H1 (cell line): ENCODE results near the gene SPG11. TPM values are rescaled to one million over a fixed set of nuclear protein-coding genes. Genes with fewer than 3 reads are reported as not detected.

ENCODE experiments used
- CTCF ChIA-PET: fragments of 300-600 bp; sonication (Branson Sonifier 250); formaldehyde crosslinking; loops from one replicate; lab custom pipeline; 2021; ENCODE audit not compliant: partially characterized antibody; lab: Charles Lee
- POLR2A ChIA-PET: fragments of 300-600 bp; sonication (Branson Sonifier 250); formaldehyde crosslinking; loops from one replicate; lab custom pipeline; 2021; ENCODE audit warnings: inconsistent platforms; ENCODE audit not compliant: partially characterized antibody; lab: Charles Lee
- DNase-seq, 2 experiments: peaks; one replicate each; pipeline versions ENCODE4 v3.0.0 to v3.0.0-alpha.2; 2010 to 2022; ENCODE audit warnings: low spot score in 2 of 2, low read depth in 1 of 2, mixed read lengths in 1 of 2
- FAIRE-seq: peaks from 2 replicates; lab custom pipeline; 2011; peaks lifted over from hg19 to GRCh38; lab: Jason Lieb, UNC
- H2AFZ ChIP-seq: 2 replicates; pipeline ENCODE4 v1.8.1; 2012; ENCODE audit warnings: low read length, inconsistent platforms
- H2AK5ac ChIP-seq: 2 replicates; pipeline ENCODE4 v1.6.1; 2013; ENCODE audit warnings: low read depth, low read length
- H2BK120ac ChIP-seq: replicated peaks from 2 replicates; pipeline ENCODE3; 2013; ENCODE audit warnings: low read depth, low read length, inconsistent platforms
- H2BK12ac ChIP-seq: 2 replicates; pipeline ENCODE4 v1.6.1; 2013; ENCODE audit warnings: low read depth, low read length
- H2BK15ac ChIP-seq: 2 replicates; pipeline ENCODE4 v1.6.1; 2013; ENCODE audit warnings: low read length
- H2BK20ac ChIP-seq: 2 replicates; pipeline ENCODE4 v1.6.1; 2013; ENCODE audit warnings: low read length
- H2BK5ac ChIP-seq: 2 replicates; pipeline ENCODE4 v1.6.1; 2013; ENCODE audit warnings: low read depth, low read length
- H3K14ac ChIP-seq: 2 replicates; pipeline ENCODE4 v1.6.1; 2013; ENCODE audit warnings: inconsistent platforms; ENCODE audit not compliant: insufficient read length
- H3K18ac ChIP-seq: 2 replicates; pipeline ENCODE4 v1.6.1; 2013; ENCODE audit warnings: low read length; ENCODE audit errors: extremely low read depth
- H3K23ac ChIP-seq: 2 replicates; pipeline ENCODE4 v1.6.1; 2013; ENCODE audit warnings: inconsistent platforms; ENCODE audit not compliant: insufficient read length
- H3K23me2 ChIP-seq: 2 replicates; pipeline ENCODE4 v1.6.1; 2013; ENCODE audit warnings: low read depth, low read length
- H3K27ac ChIP-seq: 2 replicates; pipeline ENCODE4 v1.6.1; 2011; ENCODE audit warnings: low read depth, low read length, inconsistent platforms
- H3K27me3 ChIP-seq, 4 experiments: replicated peaks in 1 of 4; 1 replicate in 1 of 4; 2 replicates in 3 of 4; pipeline versions ENCODE4 v1.6.1 to v1.8.1; 2011 to 2013; ENCODE audit warnings: low read length in 3 of 4, mild to moderate bottlenecking in 3 of 4, inconsistent platforms in 2 of 4, mixed read lengths in 2 of 4, moderate library complexity in 1 of 4; ENCODE audit not compliant: control insufficient read depth in 3 of 4, insufficient read depth in 3 of 4; ENCODE audit errors: extremely low read depth in 1 of 4
- H3K36me3 ChIP-seq, 4 experiments: 2 replicates each; pipeline versions ENCODE4 v1.6.1 to v1.8.1; 2011 to 2013; ENCODE audit warnings: mild to moderate bottlenecking in 4 of 4, low read length in 3 of 4, moderate library complexity in 2 of 4, control low read depth in 1 of 4, inconsistent platforms in 1 of 4; ENCODE audit not compliant: insufficient read depth in 4 of 4, control insufficient read depth in 2 of 4
- H3K4ac ChIP-seq: replicated peaks from 2 replicates; pipeline ENCODE3; 2013; ENCODE audit warnings: low read length, low read depth, mixed read lengths, inconsistent platforms; ENCODE audit not compliant: insufficient read length
- H3K4me1 ChIP-seq, 4 experiments: replicated peaks in 1 of 4; 1 replicate in 1 of 4; 2 replicates in 3 of 4; pipeline versions ENCODE4 v1.6.1 to v1.8.1; 2011 to 2013; ENCODE audit warnings: low read length in 3 of 4, inconsistent platforms in 2 of 4, mixed read lengths in 1 of 4; ENCODE audit not compliant: insufficient read depth in 4 of 4, control insufficient read depth in 3 of 4
- H3K4me2 ChIP-seq, 2 experiments: 2 replicates each; pipeline versions ENCODE4 v1.6.1 to v1.8.1; 2011 to 2013; ENCODE audit warnings: low read depth in 2 of 2, low read length in 2 of 2, control low read depth in 1 of 2, inconsistent platforms in 1 of 2, mild to moderate bottlenecking in 1 of 2; ENCODE audit not compliant: insufficient read depth in 1 of 2
- H3K4me3 ChIP-seq, 4 experiments: fragments of 200-600, 300-600 bp in 1 of 4; sonication (generic), shearing (Covaris generic), sonication (Bioruptor Twin) in 1 of 4; 2 replicates each; pipeline versions ENCODE4 v1.5.1 to v1.8.1; 2011 to 2016; ENCODE audit warnings: low read length in 4 of 4, low read depth in 3 of 4, control low read depth in 2 of 4, inconsistent platforms in 2 of 4, mild to moderate bottlenecking in 2 of 4, mixed read lengths in 1 of 4, moderate library complexity in 1 of 4; ENCODE audit not compliant: insufficient read depth in 2 of 4; ENCODE audit errors: extremely low read depth in 1 of 4
- H3K56ac ChIP-seq: replicated peaks from 2 replicates; pipeline ENCODE3; 2013; ENCODE audit warnings: low read depth, mild to moderate bottlenecking, mixed read lengths, low read length, inconsistent platforms; ENCODE audit not compliant: insufficient read length
- H3K79me1 ChIP-seq: 2 replicates; pipeline ENCODE4 v1.6.1; 2013; ENCODE audit warnings: low read depth, low read length, control low read depth
- H3K79me2 ChIP-seq, 2 experiments: 2 replicates each; pipeline versions ENCODE4 v1.6.1 to v1.8.1; 2012 to 2013; ENCODE audit warnings: low read length in 2 of 2, mild to moderate bottlenecking in 2 of 2, inconsistent platforms in 1 of 2; ENCODE audit not compliant: insufficient read depth in 2 of 2, control insufficient read depth in 1 of 2
- H3K9ac ChIP-seq, 4 experiments: replicated peaks in 1 of 4; 1 replicate in 1 of 4; 2 replicates in 3 of 4; pipeline versions ENCODE4 v1.6.1 to v1.8.1; 2011 to 2013; ENCODE audit warnings: low read depth in 3 of 4, low read length in 3 of 4, control low read depth in 2 of 4, mild to moderate bottlenecking in 2 of 4, moderate library complexity in 2 of 4, inconsistent platforms in 1 of 4; ENCODE audit errors: extremely low read depth in 1 of 4
- H3K9me3 ChIP-seq, 2 experiments: 2 replicates each; pipeline versions ENCODE4 v1.6.1 to v1.8.1; 2012 to 2013; ENCODE audit warnings: mild to moderate bottlenecking in 2 of 2, moderate library complexity in 2 of 2, control low read depth in 1 of 2, inconsistent platforms in 1 of 2, low read depth in 1 of 2, low read length in 1 of 2, mixed read lengths in 1 of 2; ENCODE audit not compliant: insufficient read depth in 2 of 2
- H4K20me1 ChIP-seq, 2 experiments: replicated peaks in 1 of 2; 2 replicates each; pipeline versions ENCODE3 to v1.8.1; 2011 to 2013; ENCODE audit warnings: inconsistent platforms in 2 of 2, low read length in 2 of 2, mild to moderate bottlenecking in 1 of 2; ENCODE audit not compliant: insufficient read depth in 2 of 2, control insufficient read depth in 1 of 2
- H4K5ac ChIP-seq: 2 replicates; pipeline ENCODE4 v1.6.1; 2013; ENCODE audit warnings: low read length, low read depth, mixed read lengths, inconsistent platforms; ENCODE audit not compliant: insufficient read length
- H4K8ac ChIP-seq: 2 replicates; pipeline ENCODE4 v1.8.0; 2013; ENCODE audit warnings: mild to moderate bottlenecking, moderate library complexity, low read length, inconsistent platforms; ENCODE audit not compliant: insufficient read depth; ENCODE audit errors: extremely low read depth
- H4K91ac ChIP-seq: replicated peaks from 2 replicates; pipeline ENCODE3; 2013; ENCODE audit warnings: low read length, mixed read lengths, inconsistent platforms; ENCODE audit not compliant: insufficient read length
- ATF3 ChIP-seq: IDR thresholded peaks from 2 replicates; pipeline ENCODE4 v1.6.1; 2011; ENCODE audit warnings: low read depth, mild to moderate bottlenecking, low read length; ENCODE audit not compliant: insufficient read depth
- BCL11A ChIP-seq, 2 experiments: IDR thresholded peaks; one replicate each; pipeline ENCODE4 v1.6.1; 2011; ENCODE audit warnings: low read depth in 2 of 2, low read length in 2 of 2, mild to moderate bottlenecking in 2 of 2
- GTF2F1 ChIP-seq: IDR thresholded peaks from 2 replicates; pipeline ENCODE4 v1.6.1; 2012; ENCODE audit warnings: low read depth, low read length, improper control_type of control experiment, borderline replicate concordance
- JUN ChIP-seq: IDR thresholded peaks from 2 replicates; pipeline ENCODE4 v1.6.1; 2011; ENCODE audit warnings: low read depth, mild to moderate bottlenecking, improper control_type of control experiment, low read length
- RBBP5 ChIP-seq: IDR thresholded peaks from 2 replicates; pipeline ENCODE4 v1.7.1; 2012; ENCODE audit warnings: low read depth, mild to moderate bottlenecking, inconsistent platforms, low read length, moderate library complexity, borderline replicate concordance
- SIN3A ChIP-seq, 2 experiments: IDR thresholded peaks in 1 of 2; conservative IDR thresholded peaks in 1 of 2; 2 replicates each; pipeline ENCODE4 v1.6.1; 2011 to 2012; ENCODE audit warnings: low read length in 2 of 2, improper control_type of control experiment in 1 of 2, low read depth in 1 of 2, mild to moderate bottlenecking in 1 of 2
- TAF1 ChIP-seq: IDR thresholded peaks from 2 replicates; pipeline ENCODE4 v1.6.1; 2011; ENCODE audit warnings: mild to moderate bottlenecking, low read depth, low read length
- TAF7 ChIP-seq: optimal IDR thresholded peaks from 2 replicates; pipeline ENCODE3; 2011; ENCODE audit warnings: low read depth, mild to moderate bottlenecking, inconsistent platforms, low read length, moderate library complexity, borderline replicate concordance
- WGBS, 2 experiments: shearing (Covaris generic) in 1 of 2; methylation state at CpG; one replicate each; pipeline versions ENCODE4 v1.1.6 to v1.1.7; 2013 to 2015; ENCODE audit warnings: low lambda C conversion rate in 2 of 2, mixed read lengths in 2 of 2, inconsistent platforms in 1 of 2, low coverage in 1 of 2, missing lambda C conversion rate in 1 of 2; ENCODE audit not compliant: insufficient replicate concordance in 2 of 2, insufficient coverage in 1 of 2, insufficient read length in 1 of 2; ENCODE audit errors: extremely low coverage in 1 of 2, missing lambda C conversion rate in 1 of 2; 5-methylcytosine and 5-hydroxymethylcytosine counted together
- polyA plus RNA-seq, 7 experiments: library from polyadenylated mRNA; depleted of rRNA in 3 of 7; stranded (reverse) in 5 of 7; unstranded in 2 of 7; fragments of >200 nt in 5 of 7; fragments of 200-250 nt in 2 of 7; gene quantifications; 1 replicate in 5 of 7; 2 replicates in 1 of 7; 4 replicates in 1 of 7; pipeline versions ENCODE4 v1.2.1 to v1.2.3, GENCODE V29; 2011 to 2013; ENCODE audit warnings: missing spikeins in 2 of 7, mixed read lengths in 2 of 7
- total RNA-seq: library from RNA; stranded (reverse); fragmentation: NEBNext Ultra II Directional; extraction: Animal tissue kit (Norgen Biotek cat#: 25700); gene quantifications from 2 replicates; pipeline ENCODE4 v1.2.1, GENCODE V29; 2021
- TF ChIP-seq, protein P1 (sequence below): IDR thresholded peaks from 2 replicates; pipeline ENCODE4 v1.6.1; 2012; ENCODE audit warnings: low read length, inconsistent platforms

Gene SPG11
- total and polyA plus RNA-seq, 2 of the 8 experiments (the other 6 are each of a cell fraction or from before 2014, with no cell fraction given) = 37.1 to 38.6 TPM

DNA sequence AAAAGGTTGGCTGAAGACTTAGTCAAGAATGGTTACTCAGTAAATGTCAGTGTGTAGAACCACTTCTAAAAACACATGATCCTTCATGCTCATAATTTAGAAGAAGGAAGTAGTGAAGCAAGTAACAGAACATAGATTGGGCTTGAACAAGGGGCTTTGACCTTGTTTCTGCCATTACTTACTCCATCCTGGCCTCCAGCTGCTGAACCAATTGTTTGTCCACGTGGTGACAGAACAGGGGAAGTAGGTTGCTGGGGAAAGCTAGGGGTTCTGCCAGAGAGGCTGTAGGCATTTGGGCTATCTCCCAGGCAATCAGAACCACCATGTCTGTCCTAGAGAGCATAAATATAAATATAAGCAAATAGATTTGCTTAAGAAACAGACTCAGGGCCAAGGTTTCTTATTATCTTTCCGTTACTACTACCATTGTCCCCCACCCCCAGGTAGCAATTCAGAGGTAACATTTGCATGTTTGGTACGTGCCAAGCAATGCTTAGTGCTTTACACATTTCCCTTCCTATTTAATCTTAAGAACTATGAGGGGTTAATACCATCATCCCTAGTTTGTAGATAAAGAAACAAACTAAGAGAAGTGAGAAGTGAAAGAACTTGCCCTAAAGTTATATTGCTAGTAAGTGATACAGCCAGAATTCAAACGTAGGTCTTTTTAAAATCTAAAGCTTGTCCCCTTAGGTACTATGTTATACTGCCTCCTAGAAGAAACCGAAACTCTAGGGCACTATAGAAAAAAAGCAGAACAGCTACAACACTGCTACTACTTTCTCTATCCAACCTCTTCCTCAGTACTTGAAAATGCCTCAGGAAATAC is 3.0 kb upstream of the SPG11 start:
- POLR2A ChIA-PET = interaction anchor here (1.1 to 1.8 kb wide), 5 partner anchors 11 to 63 kb away, joined by 3 to 7 read pairs (median 5); partner anchors contain the start of genes B2M and PATL2
- TF ChIP-seq RBBP5 = no peak
- TF ChIP-seq SIN3A (conservative IDR thresholded peaks at IDR 0.05 in 1 of 2, IDR thresholded peaks at IDR 0.05 in 1 of 2; ENCODE audit: low read depth in 1 of 2, low read length in 2 of 2) = no peak
- no peak for TF ChIP-seq GTF2F1
- no peak for TF ChIP-seq JUN
- no peak for TF ChIP-seq TAF1
- TF ChIP-seq, protein P1, sequence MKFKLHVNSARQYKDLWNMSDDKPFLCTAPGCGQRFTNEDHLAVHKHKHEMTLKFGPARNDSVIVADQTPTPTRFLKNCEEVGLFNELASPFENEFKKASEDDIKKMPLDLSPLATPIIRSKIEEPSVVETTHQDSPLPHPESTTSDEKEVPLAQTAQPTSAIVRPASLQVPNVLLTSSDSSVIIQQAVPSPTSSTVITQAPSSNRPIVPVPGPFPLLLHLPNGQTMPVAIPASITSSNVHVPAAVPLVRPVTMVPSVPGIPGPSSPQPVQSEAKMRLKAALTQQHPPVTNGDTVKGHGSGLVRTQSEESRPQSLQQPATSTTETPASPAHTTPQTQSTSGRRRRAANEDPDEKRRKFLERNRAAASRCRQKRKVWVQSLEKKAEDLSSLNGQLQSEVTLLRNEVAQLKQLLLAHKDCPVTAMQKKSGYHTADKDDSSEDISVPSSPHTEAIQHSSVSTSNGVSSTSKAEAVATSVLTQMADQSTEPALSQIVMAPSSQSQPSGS = no peak
- no peak for TF ChIP-seq TAF7
- no peak for TF ChIP-seq BCL11A (IDR thresholded peaks at IDR 0.05; ENCODE audit: low read depth in 2 of 2, low read length in 2 of 2)
- TF ChIP-seq ATF3 = no peak

More for the DNA sequence above, 3.0 kb upstream of the SPG11 start:
- 63% methylated on average over 5 of the region's 5 CpGs; no CpG with 5 or more reads in 1 of the 2 experiments for WGBS, 2 experiments
- CTCF ChIA-PET = interaction anchor here (1.0 to 6.5 kb wide), 8 partner anchors 11 to 70 kb away, joined by 3 to 87 read pairs (median 4); partner anchors contain the start of genes B2M, PATL2 and TRIM69
- H4K20me1 ChIP-seq = no peaks in the 10 kb centered on the region
- no peak overlapping the region for H2BK15ac ChIP-seq
- H3K27me3 ChIP-seq = no peaks in the 10 kb centered on the region
- DNase-seq (no peak), FAIRE-seq (no peak)
- H3K4ac ChIP-seq = no peak overlapping the region
- no peak overlapping the region for H3K4me2 ChIP-seq
- no peak overlapping the region for H2BK120ac ChIP-seq
- no peak overlapping the region for H3K18ac ChIP-seq
- H4K5ac ChIP-seq = no peak overlapping the region
- H4K91ac ChIP-seq = no peak overlapping the region
- H2AK5ac ChIP-seq = no peak overlapping the region
- H2BK12ac ChIP-seq = no peak overlapping the region
- no peak overlapping the region for H2BK5ac ChIP-seq
- H3K9ac ChIP-seq = no peak overlapping the region
- no peak overlapping the region for H2BK20ac ChIP-seq
- no peak overlapping the region for H3K4me3 ChIP-seq
- H3K79me2 ChIP-seq = peaks cover 0 to 4% of the 10 kb centered on the region in 2 experiments; a peak in 1 of 4 replicates
- no peak overlapping the region for H4K8ac ChIP-seq
- H3K36me3 ChIP-seq = no peaks in the 10 kb centered on the region
- peak overlapping the region; percentile 37 for H2AFZ ChIP-seq
- peaks cover 2% of the 10 kb centered on the region for H3K23me2 ChIP-seq
- no peak overlapping the region for H3K23ac ChIP-seq
- peaks cover 0 to 1% (median 0%) of the 10 kb centered on the region in 4 experiments; a peak in 3 of 7 replicates for H3K4me1 ChIP-seq
- H3K9me3 ChIP-seq = no peaks in the 10 kb centered on the region
- no peak overlapping the region for H3K27ac ChIP-seq
- H3K56ac ChIP-seq = no peak overlapping the region
- H3K79me1 ChIP-seq = no peaks in the 10 kb centered on the region
- no peak overlapping the region for H3K14ac ChIP-seq
